GM19324 (cell line): ENCODE results near the gene SPATS2L.

Experiments
- ATAC-seq: cut with Tn5 transposase; IDR thresholded peaks from one replicate; pipeline ENCODE4 v1.9.1; 2021; ENCODE audit warnings: mild to moderate bottlenecking, moderate library complexity; ENCODE audit not compliant: unreplicated experiment, low FRiP score

The SPATS2L gene

DNA sequence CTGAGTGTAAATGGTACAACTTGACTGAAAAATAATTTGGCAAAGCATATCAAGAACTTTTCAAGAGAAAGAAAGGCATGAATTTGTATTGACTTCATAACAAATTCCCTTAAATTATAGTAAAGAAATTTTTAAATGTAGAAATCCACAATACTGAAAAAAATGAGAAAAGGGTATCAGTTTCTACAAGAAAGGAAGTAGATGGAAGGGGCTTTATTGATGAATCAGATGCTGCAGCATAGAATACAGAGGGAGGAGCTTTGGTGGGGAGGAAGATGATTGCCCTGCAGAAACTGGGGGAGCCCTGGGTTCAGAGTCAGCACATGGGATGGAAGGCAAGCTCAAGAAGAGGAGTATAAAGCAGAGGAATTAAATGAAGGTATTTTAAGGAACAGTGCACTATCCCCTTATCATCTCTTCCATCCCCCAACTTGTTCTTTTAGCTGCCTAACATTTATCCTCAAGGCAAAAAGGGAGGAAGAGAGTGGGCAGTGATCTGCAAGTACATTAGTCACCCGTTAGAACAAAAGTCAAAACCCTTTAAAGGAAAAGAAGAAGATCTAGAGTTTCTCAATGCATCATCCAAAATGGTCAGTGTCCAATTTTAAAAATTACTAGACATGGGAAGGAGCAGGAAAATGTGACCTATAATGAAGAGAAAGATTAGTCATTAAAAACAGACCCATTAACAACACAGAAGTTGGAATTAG, 125.7 kb downstream of the SPATS2L start:
- no peak for ATAC-seq

DNA sequence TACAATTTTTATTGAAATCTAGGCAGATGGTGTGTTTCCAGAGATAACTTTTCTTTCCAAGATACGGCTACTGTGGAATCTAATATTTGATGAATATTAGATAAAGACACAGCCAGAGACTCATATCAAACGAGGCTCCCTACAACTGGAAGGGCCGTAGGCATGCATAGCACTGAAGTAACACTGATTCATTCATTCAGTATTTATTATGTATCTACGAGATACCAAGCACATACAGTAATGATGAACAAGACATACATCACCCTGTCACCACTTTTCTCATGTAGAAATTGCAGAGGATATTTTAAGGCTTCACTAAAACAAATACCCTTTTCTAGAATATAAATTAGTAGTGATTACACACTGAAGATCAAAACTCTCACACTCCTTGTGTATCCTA, 128.9 kb downstream of the SPATS2L start:
- ATAC-seq: no peak

DNA sequence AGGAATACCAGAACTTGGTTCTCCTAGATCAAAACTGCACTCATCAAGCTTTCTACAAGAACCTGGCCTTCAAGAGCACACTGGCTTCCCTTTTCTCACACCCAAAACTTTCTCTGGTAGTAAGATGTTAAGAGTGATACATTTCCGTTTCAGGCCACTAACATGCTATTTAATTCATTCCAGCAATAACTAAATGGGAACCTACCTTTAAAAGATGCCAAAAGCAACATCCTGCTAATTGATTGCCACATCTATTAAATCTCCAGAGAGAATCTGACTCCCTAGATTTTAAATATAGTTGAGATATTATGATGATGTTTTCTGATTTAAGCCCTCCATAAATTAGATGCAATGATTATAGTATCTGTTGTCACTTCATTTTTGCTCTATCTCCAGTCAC, 131.8 kb downstream of the SPATS2L start:
- ATAC-seq: no peak

DNA sequence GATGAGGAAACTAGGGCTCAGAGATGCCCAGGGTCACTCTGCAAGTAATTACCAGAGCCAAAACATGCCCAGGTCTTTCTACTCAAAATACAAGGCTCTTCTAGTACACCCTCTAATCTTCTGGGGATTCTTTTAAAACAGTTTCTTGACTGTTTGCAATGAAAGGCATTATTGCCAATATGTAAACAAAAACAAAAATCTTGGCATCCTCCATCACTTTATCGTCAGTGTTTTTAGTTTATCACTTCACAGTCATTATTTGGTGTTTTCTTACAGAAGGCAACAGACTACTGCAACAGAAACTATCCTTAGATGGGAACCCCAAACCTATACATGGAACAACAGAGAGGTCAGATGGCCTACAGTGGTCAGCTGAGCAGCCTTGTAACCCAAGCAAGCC, 132.4 kb downstream of the SPATS2L start:
- ATAC-seq: no peak

DNA sequence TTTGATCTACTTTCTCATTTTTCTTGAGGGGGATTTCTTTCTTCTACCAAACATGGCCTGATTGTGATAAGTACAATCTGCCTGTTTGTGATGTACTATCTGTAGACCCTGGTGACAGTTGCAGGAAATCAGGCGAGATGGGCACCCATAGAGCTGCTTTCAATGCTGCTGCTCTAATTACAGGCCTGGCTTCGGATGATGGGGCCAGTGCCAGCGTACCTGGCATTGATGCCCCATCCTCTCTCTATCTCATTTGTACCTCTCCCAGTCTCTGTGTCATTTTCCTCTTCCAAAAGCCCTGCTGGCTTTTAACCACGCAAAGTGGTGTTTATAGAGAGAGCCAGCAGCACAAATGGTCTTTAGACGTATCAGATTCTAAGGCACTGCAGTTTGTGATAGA, 133.5 kb downstream of the SPATS2L start:
- ATAC-seq: no peak

DNA sequence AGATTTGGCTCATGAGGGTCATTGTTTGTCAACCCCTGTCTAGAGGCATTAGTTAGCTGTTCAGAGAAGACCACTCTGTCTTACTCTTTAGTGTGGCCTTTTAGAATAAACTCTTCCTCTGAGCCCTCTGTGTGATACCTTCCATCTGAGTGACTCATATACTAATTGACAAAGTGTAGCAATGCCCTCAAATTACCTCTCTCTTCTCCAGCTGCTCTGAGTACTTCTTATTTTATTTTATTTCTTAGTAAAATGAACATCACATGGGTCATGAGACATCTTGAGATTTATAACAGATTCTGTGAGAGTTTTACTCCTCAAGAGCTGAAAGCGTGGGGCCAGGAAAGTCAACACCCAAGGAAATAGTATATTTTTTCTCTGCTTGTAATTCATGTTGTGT, 136.0 kb downstream of the SPATS2L start:
- ATAC-seq: no peak

DNA sequence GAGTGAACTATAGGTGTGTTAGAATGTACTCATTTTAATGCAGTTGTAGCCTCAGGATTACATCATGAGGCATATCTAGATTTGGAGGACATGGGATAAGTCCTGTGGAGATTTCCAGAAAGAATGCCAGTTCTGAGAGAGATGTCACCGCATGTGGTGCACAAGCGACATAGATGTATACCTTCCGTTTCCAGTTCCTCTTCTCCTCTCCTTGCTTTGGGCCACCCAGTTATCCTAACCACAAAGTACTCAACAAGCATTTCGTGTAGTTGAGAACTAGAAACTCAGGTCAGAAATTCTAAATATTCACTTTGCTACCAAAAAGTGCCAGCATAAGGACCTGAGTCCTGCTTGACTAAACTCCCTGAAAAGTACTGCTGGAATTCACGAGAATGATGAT, 136.9 kb downstream of the SPATS2L start:
- no peak for ATAC-seq

DNA sequence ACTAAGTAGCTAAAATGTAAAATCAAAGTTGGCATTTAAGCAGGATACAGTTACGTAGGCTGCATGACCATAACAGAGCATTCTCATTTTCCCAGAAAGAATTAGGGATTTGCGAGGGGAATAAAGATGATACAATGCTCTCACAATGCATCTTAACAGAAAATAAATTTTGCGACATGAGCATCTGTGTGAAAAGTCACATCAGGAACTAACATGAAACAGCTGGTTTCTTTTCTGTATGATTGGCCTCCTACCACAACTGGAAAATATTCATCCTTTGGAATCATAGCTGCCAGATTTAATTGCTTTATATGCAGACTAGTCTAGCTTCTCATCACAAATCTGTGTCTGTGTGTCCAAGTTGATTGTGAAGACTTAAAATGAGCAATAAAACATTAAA, 137.4 kb downstream of the SPATS2L start:
- ATAC-seq: no peak

DNA sequence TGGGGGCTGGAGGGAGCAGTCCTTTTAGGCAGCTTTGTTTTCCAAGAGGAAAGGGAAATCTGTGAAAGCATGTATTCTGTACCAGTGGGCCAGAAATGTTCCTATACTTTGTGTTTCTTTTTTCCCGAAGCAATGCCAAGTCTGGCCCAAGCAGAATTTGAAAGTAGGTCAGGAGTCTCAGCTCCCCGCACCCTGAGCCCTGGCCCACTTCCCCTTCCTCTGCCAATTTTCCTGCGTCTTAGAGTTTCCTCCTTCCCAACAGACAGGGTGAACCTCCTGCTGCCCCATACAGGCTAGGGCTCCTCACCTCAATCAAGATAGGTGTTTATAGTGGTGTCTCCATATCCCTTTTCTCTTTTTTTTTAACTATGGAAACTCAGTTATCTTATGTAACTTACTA, 138.0 kb downstream of the SPATS2L start:
- ATAC-seq: no peak

DNA sequence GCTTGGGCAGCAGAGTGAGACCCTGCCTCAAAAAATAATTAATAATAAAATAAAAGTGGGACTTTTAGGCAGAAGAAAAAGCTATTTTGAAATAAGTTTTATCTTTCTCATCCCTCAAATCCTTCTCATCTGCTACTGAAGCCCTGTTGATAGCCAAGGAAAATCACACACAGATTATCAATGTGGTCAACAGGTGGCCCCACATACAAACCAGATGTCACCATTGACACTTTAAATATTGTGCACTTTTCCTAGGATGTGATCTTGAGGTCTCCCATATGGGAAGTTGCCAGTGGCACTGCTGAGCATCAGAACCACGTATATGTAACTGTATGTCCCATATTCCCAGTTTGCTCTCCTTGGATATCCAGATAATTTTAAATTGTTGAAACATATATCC, 138.8 kb downstream of the SPATS2L start:
- no peak for ATAC-seq

DNA sequence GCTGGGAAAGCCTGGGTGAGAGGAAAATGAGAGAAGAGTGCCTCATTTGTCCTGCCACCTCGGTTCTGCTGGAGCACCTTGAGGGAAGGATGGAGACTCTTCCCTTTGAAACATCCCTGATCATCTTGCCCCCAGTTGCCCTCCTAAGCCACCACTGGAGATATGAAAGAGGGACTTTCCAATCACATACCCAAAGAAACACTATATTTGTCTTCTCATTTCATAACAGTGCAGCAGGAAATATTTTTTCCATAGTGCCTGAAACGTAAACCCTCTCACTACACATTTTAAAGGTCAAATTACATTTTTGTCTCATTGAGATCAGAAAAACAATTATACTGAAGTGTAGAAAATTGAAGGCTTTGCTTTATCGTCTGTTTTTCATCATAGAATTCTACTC, 140.1 kb downstream of the SPATS2L start:
- ATAC-seq: no peak

DNA sequence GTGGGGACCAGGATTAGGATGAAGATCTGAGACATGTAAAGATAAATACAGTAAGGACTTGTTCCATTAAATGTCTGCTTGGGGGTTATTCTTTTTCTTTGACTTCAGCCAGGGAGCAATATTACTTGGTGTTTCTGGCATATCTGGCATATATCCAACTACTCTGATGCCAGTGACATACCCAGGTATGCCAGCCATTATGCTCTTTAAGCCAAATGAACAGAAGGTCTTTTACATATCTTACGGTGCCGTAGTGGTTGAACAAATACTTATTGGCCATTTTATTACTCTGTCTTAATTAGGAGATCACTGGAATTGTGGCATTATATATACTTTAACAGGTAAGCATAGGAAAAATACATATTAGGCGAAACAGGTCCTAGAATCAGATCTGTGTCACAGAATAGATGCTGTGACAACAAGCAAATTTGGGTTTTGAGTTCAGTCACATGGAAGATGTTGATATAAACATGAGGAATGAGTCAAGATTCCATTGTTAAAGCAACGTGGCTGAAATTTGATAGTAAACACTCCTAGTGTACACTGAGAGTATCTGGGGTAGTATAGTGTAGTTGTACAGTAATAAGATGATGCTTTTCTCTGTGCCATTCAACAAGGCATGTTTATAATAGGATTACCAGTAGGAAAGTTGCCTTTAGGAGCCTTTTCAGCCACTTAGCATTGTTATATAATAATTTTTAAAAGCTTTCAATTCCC, 140.8 kb downstream of the SPATS2L start:
- ATAC-seq: no peak

DNA sequence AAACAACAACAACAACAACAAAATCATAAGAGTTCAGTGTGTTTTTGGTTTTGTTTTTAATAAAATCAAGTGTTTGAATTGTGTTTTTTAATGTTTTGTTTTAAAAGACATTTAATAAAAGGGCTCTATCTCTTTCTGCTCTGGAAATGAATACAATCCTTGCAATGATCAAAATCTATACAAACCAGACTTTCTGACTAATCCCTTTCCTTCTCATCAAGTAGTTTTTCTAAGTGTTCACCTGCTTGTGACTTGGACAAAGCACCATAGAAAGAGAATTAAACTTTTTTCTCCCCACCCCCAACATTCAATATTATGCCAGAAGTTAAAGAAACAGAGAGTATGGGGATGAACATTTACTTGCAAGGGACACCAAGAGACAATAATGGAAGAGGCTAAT, 142.0 kb downstream of the SPATS2L start:
- no peak for ATAC-seq

DNA sequence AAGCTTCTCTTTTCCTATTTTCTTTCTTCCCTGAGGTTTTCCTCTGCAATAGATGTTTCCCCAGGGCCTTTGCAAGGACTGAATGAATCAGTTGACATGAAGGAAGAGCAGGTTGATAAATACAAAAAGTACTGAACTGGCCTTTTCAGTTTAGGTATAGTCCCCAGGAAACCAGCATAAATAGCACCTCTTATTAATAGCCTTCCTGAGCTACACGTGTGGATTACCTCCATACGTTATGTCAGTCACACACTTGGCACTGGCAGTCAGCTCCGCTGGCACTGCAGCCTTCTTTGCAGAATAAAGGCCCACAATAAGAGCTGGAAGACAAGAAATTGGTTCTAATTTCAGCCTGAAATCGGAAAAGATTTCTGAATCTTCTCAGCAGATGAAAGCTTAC, 142.7 kb downstream of the SPATS2L start:
- ATAC-seq: no peak

DNA sequence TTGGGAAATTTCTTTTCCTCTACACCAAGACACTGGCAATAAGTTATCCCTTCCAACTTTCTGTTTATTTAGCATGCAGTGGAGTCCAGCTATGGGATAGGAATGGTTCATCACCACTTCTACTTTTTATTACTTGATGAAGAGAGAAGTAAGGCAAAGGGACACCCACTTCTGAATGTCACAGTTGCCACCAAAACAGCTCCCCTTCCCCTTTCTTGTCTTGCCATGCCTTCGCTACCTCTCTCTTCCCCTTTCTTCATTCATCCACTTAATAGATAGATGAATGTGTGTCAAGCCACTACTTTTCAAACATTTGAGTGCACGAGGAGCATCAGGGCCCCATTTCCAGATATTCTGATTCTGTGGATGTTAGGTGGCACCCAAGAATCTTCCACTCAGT, 143.8 kb downstream of the SPATS2L start:
- ATAC-seq: no peak

DNA sequence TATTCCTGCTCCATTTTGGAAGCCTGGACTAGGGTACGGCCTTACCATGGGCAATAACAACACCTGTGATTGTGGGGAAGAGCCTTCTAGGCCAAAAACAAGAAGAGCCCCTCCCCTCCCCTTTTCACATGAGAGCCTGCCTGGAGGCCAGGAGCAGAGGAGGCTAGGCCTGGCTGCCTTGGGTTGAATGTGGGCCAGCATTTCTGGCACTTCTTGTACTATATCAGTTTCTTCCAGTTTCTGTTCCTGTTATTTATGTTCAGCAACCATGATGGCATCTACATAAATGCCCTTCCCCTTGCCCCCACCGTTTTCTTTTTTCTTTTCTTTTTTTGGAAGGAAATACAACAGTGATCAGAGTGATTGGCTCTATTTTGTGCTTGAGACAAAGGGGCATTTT, 145.0 kb downstream of the SPATS2L start:
- ATAC-seq: no peak

DNA sequence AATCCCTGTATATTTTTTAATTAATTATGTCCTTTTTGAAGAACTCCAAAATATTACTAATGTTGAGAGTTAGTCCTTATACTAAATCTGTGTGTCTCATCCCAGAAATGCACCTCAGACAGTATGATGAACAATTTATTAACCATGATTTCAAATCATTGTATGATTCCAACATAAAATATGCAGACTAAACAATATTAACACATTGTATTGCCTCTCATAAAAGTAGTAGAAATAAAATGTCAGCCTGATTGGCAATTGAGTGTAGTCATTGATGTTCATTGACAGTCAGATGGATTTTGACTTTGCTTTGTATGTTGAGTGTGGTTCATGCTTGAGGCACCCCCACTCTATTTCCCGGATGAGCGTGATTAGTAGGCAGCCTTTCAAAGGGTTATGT, 145.9 kb downstream of the SPATS2L start:
- ATAC-seq: no peak

DNA sequence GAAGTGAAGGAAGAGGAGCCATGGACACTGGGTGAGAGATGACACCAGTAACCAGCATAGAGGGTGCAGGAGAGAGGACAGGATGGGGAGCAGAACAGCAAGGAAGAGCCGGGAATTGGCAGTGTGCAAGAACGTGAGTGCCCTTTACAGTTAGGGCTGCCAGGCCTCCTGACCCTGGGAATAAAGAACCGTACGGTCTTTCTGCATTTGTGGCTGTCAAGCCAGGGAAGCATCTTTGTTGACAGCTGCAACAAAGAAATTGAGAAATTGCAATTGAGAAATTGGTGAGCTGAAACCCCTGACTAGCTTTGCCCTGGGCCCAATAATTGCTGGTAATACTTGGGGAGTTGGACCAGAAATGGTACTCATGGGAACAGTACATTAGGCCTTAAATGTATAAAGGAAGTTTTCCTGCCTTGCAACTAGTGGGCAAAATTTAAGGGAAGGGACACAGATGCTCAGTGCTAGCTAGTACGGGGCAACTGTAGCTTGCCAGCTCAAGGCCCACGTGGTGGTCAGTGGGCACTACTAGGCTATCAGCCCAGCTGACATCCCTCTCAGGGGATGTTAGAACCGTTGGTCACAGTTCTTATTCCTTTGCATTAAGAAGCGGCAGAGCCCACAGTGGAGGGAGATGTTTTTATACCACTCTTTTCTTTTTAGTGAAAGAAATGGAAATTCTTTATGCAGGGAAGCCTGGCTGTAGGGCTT, 146.8 kb downstream of the SPATS2L start:
- ATAC-seq: no peak

DNA sequence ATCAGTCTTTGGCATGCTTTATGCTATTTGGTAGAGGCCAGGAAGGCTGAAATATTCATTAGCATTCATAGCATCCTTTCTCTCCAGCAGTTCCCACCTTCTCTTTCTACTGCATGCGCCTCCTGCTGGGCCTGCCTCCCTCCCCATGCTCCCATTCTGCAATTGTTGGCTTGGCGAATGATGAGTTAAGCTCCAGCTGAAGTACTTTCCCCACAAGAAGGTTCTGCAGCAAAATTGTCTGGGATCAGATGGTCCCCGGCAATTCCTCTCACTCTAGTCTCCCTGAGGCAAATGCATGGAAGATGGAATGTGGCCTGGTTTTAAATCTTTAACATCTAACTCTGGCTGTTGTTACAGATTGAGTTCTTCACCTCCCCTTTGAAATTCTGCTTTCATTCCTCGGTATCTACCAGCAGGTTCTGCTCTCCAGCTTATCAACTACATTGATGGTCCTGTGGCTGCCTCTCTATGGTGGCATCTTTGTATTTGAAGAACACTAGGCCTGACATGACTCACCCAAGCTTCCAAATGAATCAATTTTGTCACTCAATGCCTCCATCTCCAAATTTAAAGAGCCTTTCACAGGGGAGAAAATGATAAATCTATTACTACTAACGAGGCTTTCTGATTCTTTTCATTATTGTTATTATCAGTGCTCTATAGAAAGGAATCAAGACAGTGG, 147.5 kb downstream of the SPATS2L start:
- no peak for ATAC-seq

DNA sequence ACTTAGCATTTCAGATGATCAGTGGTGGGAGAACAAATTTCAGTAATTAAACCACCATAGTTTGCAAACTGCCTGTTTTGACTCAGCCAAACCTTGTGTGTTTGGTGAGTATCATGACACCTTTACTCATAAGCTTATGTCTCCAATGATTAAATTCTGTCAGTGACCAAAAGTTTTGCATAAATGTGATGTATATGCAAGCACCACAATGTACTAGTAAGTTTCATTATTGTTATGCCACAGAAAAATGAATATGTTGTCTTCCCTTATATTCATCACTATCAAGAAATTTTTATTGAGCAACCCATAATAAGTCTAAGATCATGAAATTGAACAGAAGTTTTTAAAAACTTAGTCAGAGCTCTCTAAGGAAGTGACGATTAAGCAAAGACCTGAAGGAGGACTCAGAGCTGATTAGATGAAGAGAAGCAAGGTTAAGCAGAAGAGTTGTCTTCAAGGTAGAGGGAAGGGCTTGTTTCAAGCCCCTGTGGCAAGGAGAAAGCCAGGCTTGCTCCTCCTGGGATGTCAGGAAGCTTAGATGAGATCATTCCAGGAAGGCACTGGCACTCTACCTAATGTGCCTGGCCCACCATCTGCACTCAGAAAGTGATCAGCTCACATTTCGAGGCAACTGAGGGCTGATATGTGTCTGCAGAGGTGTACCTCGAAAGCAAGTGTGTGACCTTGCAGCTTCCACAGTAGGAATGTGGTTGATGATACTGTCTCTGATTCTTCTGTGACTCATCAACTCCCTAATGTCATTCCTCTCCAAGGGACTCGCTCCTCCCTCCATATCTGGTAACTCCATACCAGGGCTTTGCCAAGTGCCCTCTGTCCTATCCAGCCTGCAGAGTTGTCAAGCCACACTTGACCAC, 148.7 kb downstream of the SPATS2L start:
- ATAC-seq: no peak
